Effector CD8-positive, alpha-beta T cell (primary cell): ENCODE measurements around the gene SLC16A7.

Experiments
- DNase-seq: peaks from one replicate; lab custom pipeline; 2025; lab: John Stamatoyannopoulos, UW

Gene SLC16A7

GRCh38 chr12:59624732-59625460 is 29.1 kb downstream of the SLC16A7 start:
- DNase-seq = no peak

DNA sequence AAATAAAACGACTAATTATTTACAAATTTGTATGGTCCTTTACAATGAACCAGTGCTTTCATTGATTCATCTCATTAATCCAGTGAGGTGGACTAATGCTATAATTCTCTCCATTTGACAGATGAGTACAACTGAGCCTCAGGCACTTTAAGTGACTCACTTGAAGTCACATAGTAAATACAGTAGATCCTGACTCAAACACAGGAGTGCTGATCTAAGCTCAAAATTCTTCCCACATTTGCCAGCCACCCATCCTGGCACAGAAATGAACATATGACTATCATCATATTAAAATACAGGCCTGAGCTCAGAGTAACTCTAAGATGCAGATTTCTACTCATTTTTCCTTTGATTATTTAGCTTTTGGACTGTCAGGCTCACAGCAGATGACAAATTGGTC is 30.6 kb downstream of the SLC16A7 start:
- DNase-seq = no peak

DNA sequence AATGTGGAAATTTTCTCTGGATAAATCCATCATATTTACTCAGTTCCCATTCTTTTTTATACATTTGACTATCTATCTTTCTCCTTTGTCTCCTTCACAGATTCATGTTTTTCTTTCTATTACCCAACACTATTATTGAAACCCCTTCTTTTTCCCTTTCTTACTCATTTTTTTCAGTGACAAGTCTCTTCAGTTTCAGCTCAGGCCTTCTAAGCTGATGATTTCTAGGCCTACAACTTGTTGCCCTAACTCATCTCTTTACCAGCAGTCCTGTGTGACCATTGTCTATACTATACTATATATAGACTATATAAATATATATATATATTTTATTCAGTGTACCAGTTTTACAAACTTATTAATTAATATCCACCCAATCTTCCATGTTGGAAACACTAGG is 31.8 kb downstream of the SLC16A7 start:
- no peak for DNase-seq

DNA sequence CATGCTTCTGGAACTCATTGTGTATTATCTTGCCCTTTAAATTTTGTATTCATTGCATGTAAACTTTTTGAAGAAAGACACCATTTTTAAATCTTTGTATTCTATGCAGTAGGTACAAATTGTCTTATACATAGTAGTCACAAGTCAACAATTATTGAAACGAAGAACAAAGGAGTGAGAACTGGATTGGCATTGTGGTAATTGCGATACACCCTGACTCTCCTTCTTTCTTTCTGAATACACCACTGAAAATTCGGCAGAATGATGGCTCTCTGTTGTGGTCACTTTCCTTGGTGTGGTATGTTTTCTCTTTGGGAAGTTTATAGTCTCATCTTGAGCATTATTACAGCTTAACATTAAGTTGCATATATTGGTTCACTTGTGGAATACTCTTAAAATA is 34.1 kb downstream of the SLC16A7 start:
- DNase-seq = no peak

- no peak for DNase-seq
These were observed 36.6 kb downstream of the SLC16A7 start for GRCh38 chr12:59632408-59632807.

GRCh38 chr12:59634254-59634653 is 38.4 kb downstream of the SLC16A7 start:
- DNase-seq = no peak

DNA sequence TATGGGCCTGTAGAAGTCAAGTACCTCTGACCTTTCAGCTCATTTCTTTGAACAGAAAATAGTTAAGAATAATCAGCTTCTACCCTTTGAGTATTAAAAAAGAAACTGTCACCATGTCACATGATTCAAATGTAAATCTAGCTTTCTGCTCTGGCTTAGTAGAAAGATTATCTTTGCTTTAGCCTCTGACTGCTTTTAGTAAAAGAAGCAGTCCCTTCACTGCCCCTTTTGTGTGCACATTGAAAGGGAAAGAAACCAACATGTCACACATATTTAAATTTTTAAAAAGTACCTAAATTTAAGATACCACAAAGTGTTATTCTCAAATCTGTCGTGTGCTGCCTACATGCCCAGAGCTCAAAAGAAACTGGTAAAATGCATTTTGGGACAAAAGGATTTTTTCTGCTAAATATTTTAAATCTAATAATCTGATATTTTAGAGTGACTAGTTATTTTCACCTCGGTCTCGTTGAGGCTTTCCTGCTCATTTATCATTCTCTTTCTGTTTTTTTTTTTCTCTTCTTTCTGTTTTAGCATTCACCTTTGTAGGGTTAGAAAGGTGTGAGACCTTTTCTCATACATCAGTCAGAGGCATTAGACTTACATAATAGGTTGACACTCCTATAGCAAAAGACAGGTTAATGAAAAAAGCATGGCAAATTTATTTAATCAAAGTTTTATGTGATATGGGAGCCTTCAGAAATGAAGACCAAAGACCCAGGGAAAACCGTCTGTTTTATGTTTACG is 41.3 kb downstream of the SLC16A7 start:
- DNase-seq = no peak

DNA sequence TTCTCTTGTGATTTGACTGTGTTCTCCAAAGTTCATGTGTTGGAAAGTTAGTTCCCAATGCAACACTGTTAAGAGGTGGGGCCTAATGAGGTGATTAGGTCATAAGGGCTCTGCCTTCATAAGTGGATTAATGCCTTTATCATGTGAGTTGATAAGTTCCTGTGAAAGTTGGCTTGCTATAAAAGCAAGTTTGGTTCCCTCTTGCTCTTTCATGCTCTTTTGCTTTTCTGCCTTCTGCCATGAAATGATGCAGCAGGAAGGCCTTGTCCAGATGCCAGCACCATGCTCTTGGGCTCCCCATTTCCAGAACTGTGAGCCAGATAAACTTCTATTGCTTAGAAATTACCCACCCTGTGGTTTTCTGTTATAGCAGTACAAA is 41.9 kb downstream of the SLC16A7 start:
- no peak for DNase-seq

GRCh38 chr12:59643550-59643949 is 47.7 kb downstream of the SLC16A7 start:
- DNase-seq = no peak

GRCh38 chr12:59645242-59645641 is 49.4 kb downstream of the SLC16A7 start:
- DNase-seq = no peak

DNA sequence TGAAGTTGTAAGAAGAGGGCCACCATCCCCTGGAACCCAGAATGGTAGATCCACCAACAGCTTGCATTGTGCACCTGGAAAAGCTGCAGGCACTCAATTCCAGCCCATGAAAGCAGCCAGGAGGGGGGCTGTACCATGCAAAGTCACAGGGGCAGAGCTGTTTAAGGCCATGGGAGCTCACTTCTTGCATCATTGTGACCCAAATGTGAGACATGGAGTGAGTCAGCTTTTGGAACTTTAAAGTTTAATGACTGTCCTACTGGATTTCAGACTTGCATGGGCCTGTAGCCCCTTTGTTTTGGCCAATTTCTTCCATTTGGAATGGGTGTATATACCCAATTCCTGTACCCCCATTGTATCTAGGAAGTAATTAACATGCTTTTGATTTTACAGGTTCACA is 50.8 kb downstream of the SLC16A7 start:
- no peak for DNase-seq

- DNase-seq = no peak
These were observed 53.4 kb downstream of the SLC16A7 start for GRCh38 chr12:59649203-59649602.

GRCh38 chr12:59650588-59651228 is 54.9 kb downstream of the SLC16A7 start:
- DNase-seq = no peak

DNA sequence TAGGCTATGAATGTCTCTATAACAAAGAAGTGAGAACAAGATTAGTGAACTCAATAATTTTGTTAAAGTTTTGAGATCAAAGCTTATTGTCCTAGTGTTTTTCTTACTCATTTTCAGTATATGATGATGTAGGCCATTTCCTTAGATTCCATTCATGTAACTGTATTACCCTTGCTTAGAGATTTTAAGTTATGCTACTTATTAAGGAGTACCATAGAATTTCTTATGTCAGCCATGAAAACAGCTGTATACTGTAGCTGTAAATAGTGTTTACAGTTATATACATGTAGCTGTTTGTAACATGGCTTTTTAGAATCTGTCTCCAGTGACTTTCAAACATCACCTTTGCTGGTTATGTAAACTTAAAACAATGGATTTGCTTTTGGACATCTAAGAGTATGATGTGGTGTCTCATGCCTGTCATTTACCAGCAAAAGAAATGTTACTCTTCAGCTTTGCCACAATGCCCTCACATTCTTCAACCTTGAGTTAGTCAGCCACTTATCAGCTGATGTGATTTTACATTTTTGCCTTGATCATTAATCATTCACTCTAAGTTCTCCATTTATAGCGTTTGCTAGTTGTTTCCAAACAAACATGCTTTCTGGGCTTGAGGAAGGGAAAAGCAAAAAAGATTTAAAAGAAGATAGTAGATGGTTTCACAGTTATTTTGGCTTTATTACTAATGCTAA is 55.5 kb downstream of the SLC16A7 start:
- DNase-seq = no peak

GRCh38 chr12:59652130-59652529 is 56.3 kb downstream of the SLC16A7 start:
- no peak for DNase-seq

DNA sequence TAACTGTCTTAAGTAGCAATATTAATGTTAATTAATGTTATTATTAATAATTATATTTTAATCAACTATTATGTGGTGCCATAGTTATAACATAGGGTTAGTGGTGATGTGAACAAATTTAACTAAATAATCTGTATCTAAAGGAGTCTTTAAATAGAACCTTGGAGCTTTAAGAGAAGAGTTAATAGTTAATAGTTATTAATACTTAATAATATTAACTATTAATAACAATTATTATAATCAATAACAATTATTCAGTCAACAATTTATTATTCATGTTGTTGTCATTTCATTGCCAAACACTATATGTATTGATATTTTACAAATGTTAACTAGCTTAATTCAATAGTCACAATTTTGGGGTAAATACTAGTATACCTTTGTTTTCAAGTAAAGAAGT is 58.2 kb downstream of the SLC16A7 start:
- DNase-seq = no peak

GRCh38 chr12:59657266-59657665 is 61.4 kb downstream of the SLC16A7 start:
- no peak for DNase-seq

DNA sequence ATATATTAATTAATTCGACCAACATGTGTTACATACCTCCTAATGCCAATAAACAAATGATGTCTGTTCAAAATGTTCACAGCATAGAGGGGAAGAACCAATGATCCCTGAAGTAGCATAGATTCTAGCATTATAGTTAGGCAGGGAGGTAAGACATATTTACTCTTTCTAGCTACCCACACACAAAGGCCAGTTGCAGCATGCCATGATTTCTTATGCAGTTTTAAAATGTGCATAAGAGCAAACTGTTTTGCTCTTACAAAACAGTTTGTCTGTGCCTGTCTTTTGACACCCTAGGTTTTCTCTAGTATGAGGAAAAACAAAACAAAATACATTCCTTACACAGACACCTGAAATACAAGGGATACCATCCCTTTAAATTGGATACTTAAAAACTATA is 61.9 kb downstream of the SLC16A7 start:
- no peak for DNase-seq

- DNase-seq = no peak
These were observed 64.3 kb downstream of the SLC16A7 start for GRCh38 chr12:59660148-59660547.

GRCh38 chr12:59660921-59661597 is 65.2 kb downstream of the SLC16A7 start:
- no peak for DNase-seq

- DNase-seq = no peak
These were observed 68.7 kb downstream of the SLC16A7 start for GRCh38 chr12:59664495-59664894.

- no peak for DNase-seq
These were observed 69.9 kb downstream of the SLC16A7 start for GRCh38 chr12:59665701-59666100.
